Ishikawa (cell line): ENCODE data around the gene C1orf122.

ENCODE experiments used
- CEBPB ChIP-seq: IDR thresholded peaks from 2 replicates; pipeline ENCODE4 v1.6.1; 2012
- CREB1 ChIP-seq: IDR thresholded peaks from 2 replicates; pipeline ENCODE4 v1.6.1; 2012; ENCODE audit warnings: low read depth
- EGR1 ChIP-seq: IDR thresholded peaks from 2 replicates; pipeline ENCODE4 v1.6.1; 2012
- EP300 ChIP-seq: IDR thresholded peaks from 2 replicates; pipeline ENCODE4 v1.6.1; 2012; ENCODE audit warnings: borderline replicate concordance
- FOXM1 ChIP-seq: IDR thresholded peaks from 2 replicates; pipeline ENCODE4 v1.6.1; 2012; ENCODE audit warnings: low read depth, borderline replicate concordance
- NFIC ChIP-seq: IDR thresholded peaks from 2 replicates; pipeline ENCODE4 v1.6.1; 2012
- RAD21 ChIP-seq: IDR thresholded peaks from 2 replicates; pipeline ENCODE4 v1.6.1; 2012; ENCODE audit warnings: low read depth
- REST ChIP-seq: IDR thresholded peaks from 2 replicates; pipeline ENCODE4 v1.6.1; 2012; ENCODE audit warnings: low read depth, mild to moderate bottlenecking
- TAF1 ChIP-seq: IDR thresholded peaks from 2 replicates; pipeline ENCODE4 v1.6.1; 2012; ENCODE audit warnings: low read depth, mild to moderate bottlenecking
- TCF12 ChIP-seq: IDR thresholded peaks from 2 replicates; pipeline ENCODE4 v1.6.1; 2012; ENCODE audit warnings: low read depth
- TEAD4 ChIP-seq: IDR thresholded peaks from 2 replicates; pipeline ENCODE4 v1.6.1; 2012
- USF1 ChIP-seq: IDR thresholded peaks from 2 replicates; pipeline ENCODE4 v1.6.1; 2012
- YY1 ChIP-seq: IDR thresholded peaks from 2 replicates; pipeline ENCODE4 v1.6.1; 2012; ENCODE audit warnings: low read depth
- ZBTB7A ChIP-seq: IDR thresholded peaks from 2 replicates; pipeline ENCODE4 v1.6.1; 2012; ENCODE audit warnings: low read depth
- TF ChIP-seq, protein P1 (sequence below): IDR thresholded peaks from 2 replicates; pipeline ENCODE4 v1.6.1; 2012

The C1orf122 gene

GRCh38 chr1:37822906-37823815, 15.6 kb downstream of the C1orf122 start:
- TF ChIP-seq YY1 (no peak), TEAD4 (no peak), USF1 (no peak), RAD21 (no peak), FOXM1 (no peak), EGR1 (no peak), REST (no peak), ZBTB7A (no peak), CREB1 (no peak), TCF12 (no peak), NFIC (no peak), EP300 (no peak), TAF1 (no peak), CEBPB (no peak)
- TF ChIP-seq, protein P1, sequence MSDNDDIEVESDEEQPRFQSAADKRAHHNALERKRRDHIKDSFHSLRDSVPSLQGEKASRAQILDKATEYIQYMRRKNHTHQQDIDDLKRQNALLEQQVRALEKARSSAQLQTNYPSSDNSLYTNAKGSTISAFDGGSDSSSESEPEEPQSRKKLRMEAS, result no peak

DNA sequence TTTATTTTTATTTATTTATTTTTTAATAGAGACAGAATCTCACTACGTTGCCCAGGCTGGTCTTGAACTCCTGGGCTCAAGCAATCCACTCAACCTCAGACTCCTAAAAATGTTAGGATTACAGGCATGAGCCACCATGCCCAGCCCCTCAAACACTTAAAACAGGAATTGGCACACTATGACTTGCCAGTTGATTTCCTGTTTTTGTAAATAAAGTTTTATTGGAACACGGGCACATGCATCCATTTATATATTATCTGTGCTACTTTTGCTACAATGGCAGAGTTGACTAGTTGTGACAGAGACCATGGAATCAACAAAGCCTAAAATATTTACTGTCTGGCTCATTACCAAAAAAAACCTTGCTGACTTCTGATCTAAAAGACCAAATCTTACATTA, 16.4 kb downstream of the C1orf122 start:
- TF ChIP-seq CREB1 (no peak), RAD21 (no peak), FOXM1 (no peak), YY1 (no peak), TEAD4 (no peak), CEBPB (no peak), NFIC (no peak), REST (no peak), TCF12 (no peak), USF1 (no peak), EP300 (no peak), EGR1 (no peak), ZBTB7A (no peak), TAF1 (no peak)
- TF ChIP-seq, protein P1, result no peak

DNA sequence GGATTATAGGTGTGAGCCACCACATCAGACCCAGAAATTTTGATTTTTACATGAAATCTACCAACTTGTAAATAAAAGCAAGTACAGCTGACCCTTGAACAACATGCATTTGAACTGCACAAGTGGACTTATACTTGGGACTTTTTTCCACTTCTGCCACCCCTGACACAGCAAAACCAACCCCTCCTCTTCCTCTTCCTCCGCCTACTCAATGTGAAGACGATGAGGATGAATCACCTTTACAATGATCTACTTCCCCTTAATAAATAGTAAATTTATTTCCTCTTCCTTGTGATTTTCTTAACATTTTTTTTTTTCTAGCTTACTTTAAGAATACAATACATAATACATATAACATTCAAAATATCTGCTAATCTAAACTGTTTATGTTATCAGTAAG, 17.9 kb downstream of the C1orf122 start:
- no peak for TF ChIP-seq TAF1
- no peak for TF ChIP-seq USF1

GRCh38 chr1:37828410-37829074, 21.0 kb downstream of the C1orf122 start:
- TF ChIP-seq, protein P1, result no peak
- TF ChIP-seq EP300, result no peak
- no peak for TF ChIP-seq NFIC
- no peak for TF ChIP-seq REST
- TF ChIP-seq CEBPB, result no peak
- no peak for TF ChIP-seq TCF12
- TF ChIP-seq TEAD4, result no peak
- TF ChIP-seq FOXM1, result no peak
- TF ChIP-seq YY1, result no peak
- TF ChIP-seq EGR1, result no peak
- TF ChIP-seq RAD21, result no peak
- no peak for TF ChIP-seq CREB1
- no peak for TF ChIP-seq USF1
- no peak for TF ChIP-seq TAF1
- TF ChIP-seq ZBTB7A, result no peak
